A549 (cell line): Measurements from ENCODE around the gene FXYD7.

ENCODE experiments used
- CBX2 ChIP-seq: fragments of 200-600 bp; sonication (generic); IDR thresholded peaks from 2 replicates; pipeline ENCODE4 v1.6.1; 2016; ENCODE audit warnings: low read depth, mild to moderate bottlenecking, borderline replicate concordance
- CBX8 ChIP-seq: fragments of 200-600 bp; sonication (generic); IDR thresholded peaks from 2 replicates; pipeline ENCODE4 v1.6.1; 2016
- ESRRA ChIP-seq: fragments of 150-350 bp; IDR thresholded peaks from 2 replicates; pipeline ENCODE4 v1.6.1; 2014; ENCODE audit warnings: mild to moderate bottlenecking, low read length, borderline replicate concordance
- POLR2A ChIP-seq: IDR thresholded peaks from 2 replicates; pipeline ENCODE4 v1.6.1; 2012; ENCODE audit warnings: mild to moderate bottlenecking, low read length
- POLR2AphosphoS2 ChIP-seq: conservative IDR thresholded peaks from 2 replicates; pipeline ENCODE4 v1.6.1; 2012; ENCODE audit warnings: low read length, improper control_type of control experiment, inconsistent platforms
- RARB ChIP-seq: fragments of 250-450 bp; sonication (Bioruptor Pico); IDR thresholded peaks from 2 replicates; pipeline ENCODE4 v1.8.0; 2021; ENCODE audit warnings: mild to moderate bottlenecking, moderate library complexity
- RCOR1 ChIP-seq: fragments of 150-350 bp; IDR thresholded peaks from 2 replicates; pipeline ENCODE4 v1.6.1; 2014; ENCODE audit warnings: antibody characterized with exemption, low read length, low read depth
- TF ChIP-seq, protein P1 (sequence below): fragments of >200 bp; sonication (Bioruptor Twin); formaldehyde crosslinking; IDR thresholded peaks from 3 replicates; pipeline ENCODE4 v1.5.1; 2016
- TF ChIP-seq, protein P2 (sequence below): fragments of 450-650 bp; IDR thresholded peaks from 2 replicates; pipeline ENCODE4 v1.6.1; 2014; ENCODE audit warnings: antibody characterized with exemption
- TF ChIP-seq, protein P3 (sequence below): fragments of >200 bp; sonication (Bioruptor Twin); formaldehyde crosslinking; IDR thresholded peaks from 3 replicates; pipeline ENCODE4 v1.6.1; 2016
- TF ChIP-seq, protein P4 (sequence below): fragments of 250-450 bp; sonication (Bioruptor Pico); IDR thresholded peaks from 2 replicates; pipeline ENCODE4 v1.5.0; 2021; ENCODE audit warnings: mild to moderate bottlenecking, moderate library complexity, borderline replicate concordance
- TF ChIP-seq, protein P5 (sequence below): fragments of 200-600 bp; sonication (generic); IDR thresholded peaks from 2 replicates; pipeline ENCODE4 v1.6.1; 2016; ENCODE audit warnings: antibody characterized with exemption, mild to moderate bottlenecking, moderate library complexity

DNA sequence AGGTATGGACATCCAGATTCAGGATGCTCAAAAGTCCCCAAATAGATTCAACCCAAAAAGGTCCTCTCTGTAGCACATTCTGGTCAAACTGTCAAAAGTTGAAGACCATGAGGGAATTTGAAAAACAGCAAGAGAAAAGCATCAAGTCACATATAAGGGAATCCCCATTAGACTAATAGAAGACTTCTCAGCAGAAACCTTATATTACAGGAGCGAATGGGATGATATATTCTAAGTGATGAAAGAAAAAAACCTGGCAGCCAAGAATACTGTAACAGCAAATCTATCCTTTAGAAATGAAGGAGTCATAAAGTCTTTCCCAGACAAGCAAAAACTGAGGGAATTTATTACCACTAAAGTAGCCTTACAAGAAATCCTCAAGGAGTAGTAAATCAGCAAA is 41.2 kb downstream of the FXYD7 start:
- TF ChIP-seq POLR2A: no peak
- TF ChIP-seq CBX2: no peak
- no peak for TF ChIP-seq POLR2AphosphoS2
- no peak for TF ChIP-seq RARB (CRISPR knock-in tag)
- TF ChIP-seq, protein P1, sequence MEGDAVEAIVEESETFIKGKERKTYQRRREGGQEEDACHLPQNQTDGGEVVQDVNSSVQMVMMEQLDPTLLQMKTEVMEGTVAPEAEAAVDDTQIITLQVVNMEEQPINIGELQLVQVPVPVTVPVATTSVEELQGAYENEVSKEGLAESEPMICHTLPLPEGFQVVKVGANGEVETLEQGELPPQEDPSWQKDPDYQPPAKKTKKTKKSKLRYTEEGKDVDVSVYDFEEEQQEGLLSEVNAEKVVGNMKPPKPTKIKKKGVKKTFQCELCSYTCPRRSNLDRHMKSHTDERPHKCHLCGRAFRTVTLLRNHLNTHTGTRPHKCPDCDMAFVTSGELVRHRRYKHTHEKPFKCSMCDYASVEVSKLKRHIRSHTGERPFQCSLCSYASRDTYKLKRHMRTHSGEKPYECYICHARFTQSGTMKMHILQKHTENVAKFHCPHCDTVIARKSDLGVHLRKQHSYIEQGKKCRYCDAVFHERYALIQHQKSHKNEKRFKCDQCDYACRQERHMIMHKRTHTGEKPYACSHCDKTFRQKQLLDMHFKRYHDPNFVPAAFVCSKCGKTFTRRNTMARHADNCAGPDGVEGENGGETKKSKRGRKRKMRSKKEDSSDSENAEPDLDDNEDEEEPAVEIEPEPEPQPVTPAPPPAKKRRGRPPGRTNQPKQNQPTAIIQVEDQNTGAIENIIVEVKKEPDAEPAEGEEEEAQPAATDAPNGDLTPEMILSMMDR: no peak
- TF ChIP-seq, protein P2, sequence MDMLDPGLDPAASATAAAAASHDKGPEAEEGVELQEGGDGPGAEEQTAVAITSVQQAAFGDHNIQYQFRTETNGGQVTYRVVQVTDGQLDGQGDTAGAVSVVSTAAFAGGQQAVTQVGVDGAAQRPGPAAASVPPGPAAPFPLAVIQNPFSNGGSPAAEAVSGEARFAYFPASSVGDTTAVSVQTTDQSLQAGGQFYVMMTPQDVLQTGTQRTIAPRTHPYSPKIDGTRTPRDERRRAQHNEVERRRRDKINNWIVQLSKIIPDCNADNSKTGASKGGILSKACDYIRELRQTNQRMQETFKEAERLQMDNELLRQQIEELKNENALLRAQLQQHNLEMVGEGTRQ: no peak
- TF ChIP-seq RCOR1: no peak
- TF ChIP-seq, protein P3, sequence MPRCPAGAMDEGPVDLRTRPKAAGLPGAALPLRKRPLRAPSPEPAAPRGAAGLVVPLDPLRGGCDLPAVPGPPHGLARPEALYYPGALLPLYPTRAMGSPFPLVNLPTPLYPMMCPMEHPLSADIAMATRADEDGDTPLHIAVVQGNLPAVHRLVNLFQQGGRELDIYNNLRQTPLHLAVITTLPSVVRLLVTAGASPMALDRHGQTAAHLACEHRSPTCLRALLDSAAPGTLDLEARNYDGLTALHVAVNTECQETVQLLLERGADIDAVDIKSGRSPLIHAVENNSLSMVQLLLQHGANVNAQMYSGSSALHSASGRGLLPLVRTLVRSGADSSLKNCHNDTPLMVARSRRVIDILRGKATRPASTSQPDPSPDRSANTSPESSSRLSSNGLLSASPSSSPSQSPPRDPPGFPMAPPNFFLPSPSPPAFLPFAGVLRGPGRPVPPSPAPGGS: no peak
- TF ChIP-seq, protein P4, sequence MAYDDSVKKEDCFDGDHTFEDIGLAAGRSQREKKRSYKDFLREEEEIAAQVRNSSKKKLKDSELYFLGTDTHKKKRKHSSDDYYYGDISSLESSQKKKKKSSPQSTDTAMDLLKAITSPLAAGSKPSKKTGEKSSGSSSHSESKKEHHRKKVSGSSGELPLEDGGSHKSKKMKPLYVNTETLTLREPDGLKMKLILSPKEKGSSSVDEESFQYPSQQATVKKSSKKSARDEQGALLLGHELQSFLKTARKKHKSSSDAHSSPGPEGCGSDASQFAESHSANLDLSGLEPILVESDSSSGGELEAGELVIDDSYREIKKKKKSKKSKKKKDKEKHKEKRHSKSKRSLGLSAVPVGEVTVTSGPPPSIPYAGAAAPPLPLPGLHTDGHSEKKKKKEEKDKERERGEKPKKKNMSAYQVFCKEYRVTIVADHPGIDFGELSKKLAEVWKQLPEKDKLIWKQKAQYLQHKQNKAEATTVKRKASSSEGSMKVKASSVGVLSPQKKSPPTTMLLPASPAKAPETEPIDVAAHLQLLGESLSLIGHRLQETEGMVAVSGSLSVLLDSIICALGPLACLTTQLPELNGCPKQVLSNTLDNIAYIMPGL (CRISPR knock-in tag): no peak
- TF ChIP-seq, protein P5, sequence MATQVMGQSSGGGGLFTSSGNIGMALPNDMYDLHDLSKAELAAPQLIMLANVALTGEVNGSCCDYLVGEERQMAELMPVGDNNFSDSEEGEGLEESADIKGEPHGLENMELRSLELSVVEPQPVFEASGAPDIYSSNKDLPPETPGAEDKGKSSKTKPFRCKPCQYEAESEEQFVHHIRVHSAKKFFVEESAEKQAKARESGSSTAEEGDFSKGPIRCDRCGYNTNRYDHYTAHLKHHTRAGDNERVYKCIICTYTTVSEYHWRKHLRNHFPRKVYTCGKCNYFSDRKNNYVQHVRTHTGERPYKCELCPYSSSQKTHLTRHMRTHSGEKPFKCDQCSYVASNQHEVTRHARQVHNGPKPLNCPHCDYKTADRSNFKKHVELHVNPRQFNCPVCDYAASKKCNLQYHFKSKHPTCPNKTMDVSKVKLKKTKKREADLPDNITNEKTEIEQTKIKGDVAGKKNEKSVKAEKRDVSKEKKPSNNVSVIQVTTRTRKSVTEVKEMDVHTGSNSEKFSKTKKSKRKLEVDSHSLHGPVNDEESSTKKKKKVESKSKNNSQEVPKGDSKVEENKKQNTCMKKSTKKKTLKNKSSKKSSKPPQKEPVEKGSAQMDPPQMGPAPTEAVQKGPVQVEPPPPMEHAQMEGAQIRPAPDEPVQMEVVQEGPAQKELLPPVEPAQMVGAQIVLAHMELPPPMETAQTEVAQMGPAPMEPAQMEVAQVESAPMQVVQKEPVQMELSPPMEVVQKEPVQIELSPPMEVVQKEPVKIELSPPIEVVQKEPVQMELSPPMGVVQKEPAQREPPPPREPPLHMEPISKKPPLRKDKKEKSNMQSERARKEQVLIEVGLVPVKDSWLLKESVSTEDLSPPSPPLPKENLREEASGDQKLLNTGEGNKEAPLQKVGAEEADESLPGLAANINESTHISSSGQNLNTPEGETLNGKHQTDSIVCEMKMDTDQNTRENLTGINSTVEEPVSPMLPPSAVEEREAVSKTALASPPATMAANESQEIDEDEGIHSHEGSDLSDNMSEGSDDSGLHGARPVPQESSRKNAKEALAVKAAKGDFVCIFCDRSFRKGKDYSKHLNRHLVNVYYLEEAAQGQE: no peak
- TF ChIP-seq CBX8: no peak
- no peak for TF ChIP-seq ESRRA
